Heart right ventricle (tissue), 16 donors: ENCODE measurements around the gene RFT1. TPM values are rescaled to one million over a fixed set of nuclear protein-coding genes. Genes with fewer than 3 reads are reported as not detected.

ENCODE experiments used
- ATAC-seq, 8 donors: fragments of 200-7000 bp; cut with Tn5 transposase; one replicate each; pipeline ENCODE4 v1.9.1; 2020; ENCODE audit warnings: mild to moderate bottlenecking in 8 of 8, moderate library complexity in 8 of 8, moderate number of reproducible peaks in 1 of 8
- DNase-seq, 2 donors: peaks; one replicate each; pipeline ENCODE4 v3.0.0-alpha.2; 2020
- H3K27ac ChIP-seq, 10 donors: fragments of 200-600 bp; sonication (generic) in 2 of 10; one replicate each; pipeline versions ENCODE4 v1.5.0 to v1.8.0; 2020 to 2022; ENCODE audit warnings: mild to moderate bottlenecking in 3 of 10
- H3K27me3 ChIP-seq, 7 donors: fragments of 200-600 bp; one replicate each; pipeline ENCODE4 v1.8.0; 2021 to 2022; ENCODE audit warnings: mild to moderate bottlenecking in 2 of 7
- H3K36me3 ChIP-seq, 9 donors: fragments of 200-600 bp; sonication (generic) in 1 of 9; one replicate each; pipeline versions ENCODE4 v1.5.0 to v1.8.0; 2020 to 2022; ENCODE audit warnings: mild to moderate bottlenecking in 2 of 9
- H3K4me1 ChIP-seq, 9 donors: fragments of 200-600 bp; sonication (generic) in 1 of 9; one replicate each; pipeline versions ENCODE4 v1.5.0 to v1.8.0; 2020 to 2022; ENCODE audit warnings: mild to moderate bottlenecking in 4 of 9
- H3K4me3 ChIP-seq, 10 donors: fragments of 200-600 bp; sonication (generic) in 2 of 10; one replicate each; pipeline versions ENCODE4 v1.5.0 to v1.8.0; 2020 to 2022; ENCODE audit warnings: mild to moderate bottlenecking in 7 of 10, moderate library complexity in 2 of 10
- H3K9me3 ChIP-seq, 11 donors: fragments of 200-600 bp in 10 of 11; sonication (generic) in 2 of 11; one replicate each; pipeline versions ENCODE4 v1.5.0 to v1.8.0; 2013 to 2022; ENCODE audit warnings: mild to moderate bottlenecking in 2 of 11, control low read depth in 1 of 11, moderate library complexity in 1 of 11
- CTCF ChIP-seq, 9 donors: fragments of 200-600 bp; sonication (generic) in 2 of 9; IDR thresholded peaks; one replicate each; pipeline versions ENCODE4 v1.5.0 to v1.8.0; 2021 to 2022; ENCODE audit warnings: antibody characterized with exemption in 9 of 9, mild to moderate bottlenecking in 5 of 9, moderate library complexity in 1 of 9
- WGBS, 2 donors: extraction: QIAGEN DNeasy Blood & Tissue Kit; methylation state at CpG; one replicate each; pipeline ENCODE4 v1.1.7; 2013; ENCODE audit warnings: inconsistent platforms in 1 of 2; 5-methylcytosine and 5-hydroxymethylcytosine counted together
- intact Hi-C, 10 donors: fragments of 100-400 bp; cut with DNase I; formaldehyde crosslinking; loops; one replicate each; pipeline versions ENCODE4 v1.11.1 to v1.14.2; 2022
- polyA plus RNA-seq, 2 donors: library from polyadenylated mRNA; stranded (reverse); fragments of 200-250 nt; gene quantifications; one replicate each; pipeline ENCODE4 v1.2.3, GENCODE V29; 2013
- total RNA-seq, 10 donors: library from RNA; stranded (reverse); fragmentation: NEBNext Ultra II Directional in 3 of 10; extraction: Animal tissue kit (Norgen Biotek cat#: 25700) in 3 of 10; gene quantifications; one replicate each; pipeline versions ENCODE4 v1.2.1 to v1.2.4, GENCODE V29; 2021 to 2023
- donor health status: Arrhythmogenic right ventricular cardiomyopathy.
- donor health status: ischemic (EF 13 %, LVEDD 7.1; RV severe dilation, severe dysfunction).
- donor health status: healthy with polysubstance abuse.
- donor health status: DM: no; HTN: yes; CAD: no.
- donor health status: DM: no; HTN: no; CAD: no.
- donor health status: ischemic (EF 25% LVEDD 6.9; RV normal size, moderate dysfunction).
- donor health status: ischemic (EF 25% LVEDD 5.7; RV mildly dilated, moderate dysfunction).
- donor health status: healthy.
- donor health status: DM: yes; HTN: yes; CAD: no.
- donor health status: Ischemic cardiomyopathy.
- donor health status: ischemic (EF 35%, LVEDD 5.7; RV mildly dilated, moderate dysfunction).
- donor health status: nonischemic (EF 11% LVEDD 7.7; RV severe dilation, severe dysfunction).
- donor health status: DM: yes; HTN: yes; CAD: no.
- donor health status: PGD.
- donor health status: ischemic (EF 29% LVEDD 5.4; RV normal size, mild dysfunction).
- donor health status: nonischemic (EF 23%, LVEDD 6.1; RV moderate dilation, normal function).

The RFT1 gene
- total and polyA plus RNA-seq, 12 donors = 4.6 to 13.1 (median 9.1) TPM

- no peak for DNase-seq
Observed at GRCh38 chr3:53051929-53052328, 78.3 kb downstream of the RFT1 start.

GRCh38 chr3:53049987-53050386 is 80.2 kb downstream of the RFT1 start:
- 86 to 89% methylated on average over 8 of the region's 8 CpGs for WGBS, 2 donors
- Histone ChIP-seq H3K4me1 (peaks cover 0 to 9% (median 7%) of the 10 kb centered on the region in 9 donors), H3K27ac (no peak overlapping the region), H3K36me3 (no peaks in the 10 kb centered on the region), H3K9me3 (no peaks in the 10 kb centered on the region), H3K27me3 (peaks cover 0 to 12% (median 0%) of the 10 kb centered on the region in 7 donors), H3K4me3 (no peak overlapping the region)
- DNase-seq (no peak), ATAC-seq (no peak)
- TF ChIP-seq CTCF (IDR thresholded peaks at IDR 0.05) = no peak
- intact Hi-C loops = loop anchor here in 2 of 10 donors (10.0 kb wide), 1 partner anchor 115 kb away; no protein-coding TSS in a partner anchor

More at GRCh38 chr3:53051929-53052328, 78.3 kb downstream of the RFT1 start:
- no peak overlapping the region for H3K27ac ChIP-seq
- H3K27me3 ChIP-seq = peaks cover 0 to 5% (median 0%) of the 10 kb centered on the region in 7 donors
- no peaks in the 10 kb centered on the region for H3K36me3 ChIP-seq
- TF ChIP-seq CTCF (IDR thresholded peaks at IDR 0.05) = no peak
- intact Hi-C loops = no loop called here
- 83 to 95% methylated on average over 2 of the region's 2 CpGs for WGBS, 2 donors
- H3K4me3 ChIP-seq = no peak overlapping the region
- ATAC-seq = no peak
- peaks cover 0 to 2% (median under 1%) of the 10 kb centered on the region in 9 donors for H3K4me1 ChIP-seq
- no peaks in the 10 kb centered on the region for H3K9me3 ChIP-seq

DNA sequence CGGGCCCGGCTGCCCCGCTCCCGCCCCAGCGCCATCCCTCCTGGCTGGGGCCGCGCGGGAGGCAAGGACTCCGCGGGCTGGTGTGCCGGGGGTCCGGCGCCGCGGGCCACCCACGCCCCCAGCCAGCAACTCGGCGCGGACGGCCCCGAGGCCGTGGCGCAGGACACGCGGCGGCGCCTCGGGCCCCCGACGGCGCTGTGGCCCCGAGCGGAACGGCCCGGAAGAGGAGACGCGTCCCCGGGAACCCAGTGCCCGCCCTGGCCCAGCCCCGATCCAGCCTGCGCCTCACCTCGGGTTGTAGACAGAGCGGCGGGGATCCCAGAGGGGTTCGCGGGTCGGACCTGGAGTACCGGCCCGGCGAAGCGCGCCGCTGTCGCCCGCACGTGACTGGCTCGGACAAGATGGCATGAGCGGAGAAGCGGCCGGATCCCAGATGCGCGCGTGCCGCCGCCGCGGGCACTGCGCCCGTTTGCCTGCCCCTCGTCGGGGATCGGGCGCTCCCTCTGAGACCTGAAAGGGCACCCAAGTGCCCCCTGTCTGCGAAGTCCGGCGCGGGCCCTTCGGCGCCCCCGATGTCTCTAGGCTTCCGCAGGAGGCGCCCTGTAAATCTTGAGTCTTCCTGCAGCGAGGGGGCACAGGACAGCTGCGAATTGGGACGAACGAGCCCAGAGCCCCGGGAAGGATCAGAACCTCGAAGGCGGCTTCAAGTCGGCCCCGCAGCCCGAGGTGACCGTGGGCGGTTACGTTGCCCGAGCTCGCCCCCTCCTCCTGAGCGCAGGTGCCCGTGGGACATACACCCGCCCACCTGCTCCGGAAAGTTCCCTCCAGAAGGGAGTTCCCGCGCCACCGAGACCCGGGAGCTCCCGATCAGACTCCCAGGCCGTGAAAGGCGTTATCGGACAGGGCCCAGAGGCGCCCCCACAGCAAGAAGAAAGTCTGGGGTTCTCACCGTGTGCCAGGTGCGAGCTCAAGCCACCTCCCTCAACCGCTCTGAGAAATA is 83.8 kb downstream of the RFT1 start:
- TF ChIP-seq CTCF (IDR thresholded peaks at IDR 0.05) = peak in 8 of 9 donors; percentile 14 to 59 (median 46)
- Histone ChIP-seq H3K27ac (peak overlapping the region in 8 of 10 donors; percentile 31 to 91 (median 89)), H3K4me3 (peak overlapping the region; percentile 54 to 98 (median 90)), H3K4me1 (peaks cover 8 to 31% (median 22%) of the 10 kb centered on the region in 9 donors), H3K9me3 (no peaks in the 10 kb centered on the region), H3K36me3 (no peaks in the 10 kb centered on the region), H3K27me3 (peaks cover 0 to 12% (median 0%) of the 10 kb centered on the region in 7 donors)
- DNase-seq (peak; percentile 32 to 47), ATAC-seq (peak; percentile 8 to 70 (median 34))
- intact Hi-C loops = loop anchor here in 2 of 10 donors (10.0 kb wide), 1 partner anchor 112 kb away; no protein-coding TSS in a partner anchor
- WGBS, 2 donors = 3 to 4% methylated on average over 98 to 113 of the region's 113 CpGs

- Histone ChIP-seq H3K9me3 (no peaks in the 10 kb centered on the region), H3K27me3 (peaks cover 0 to 12% (median 0%) of the 10 kb centered on the region in 7 donors), H3K27ac (peak within 1 kb of the TSS; percentile 70 to 94 (median 90)), H3K36me3 (no peaks in the 10 kb centered on the region), H3K4me3 (peak within 1 kb of the TSS; percentile 61 to 98 (median 92)), H3K4me1 (peaks cover 8 to 39% (median 24%) of the 10 kb centered on the region in 9 donors)
- DNase-seq (peak; percentile 52 to 76), ATAC-seq (peak; percentile 68 to 84 (median 74))
- TF ChIP-seq CTCF (IDR thresholded peaks at IDR 0.05) = no peak
- WGBS, 2 donors = 1% methylated on average over 77 to 116 of the region's 117 CpGs
- intact Hi-C loops = loop anchor here in 2 of 10 donors (10.0 kb wide), 1 partner anchor 111 kb away; no protein-coding TSS in a partner anchor
Observed at GRCh38 chr3:53045518-53046170, 84.6 kb downstream of the RFT1 start, which contains the start of gene SFMBT1. Gene SFMBT1, minus strand, starts transcription at chr3:53046073. Its CDS starts 76,945 bp downstream, at chr3:52969128.
